Endothelial cell of umbilical vein (primary cell): ENCODE measurements around the gene FAM83F. TPM values are rescaled to one million over a fixed set of nuclear protein-coding genes. Genes with fewer than 3 reads are reported as not detected.

Experiments used
- BruUV-seq: library from RNA; stranded (reverse); fragments of 400-500 nt; replicated peaks from 2 replicates; lab custom pipeline; 2021; lab: Mats Ljungman, UMichigan
- CTCF ChIA-PET: fragments of 300-600, 350-600 bp; sonication (Branson Sonifier 250); formaldehyde crosslinking; loops from one replicate; lab custom pipeline; 2021; ENCODE audit warnings: antibody characterized with exemption, inconsistent platforms; lab: Charles Lee
- POLR2A ChIA-PET: fragments of 300-600, 350-600 bp; sonication (Branson Sonifier 250); formaldehyde crosslinking; loops from one replicate; lab custom pipeline; 2021; ENCODE audit warnings: antibody characterized with exemption, inconsistent platforms; lab: Charles Lee
- DNase-seq: peaks from one replicate; pipeline ENCODE4 v3.0.0-alpha.2; 2011; ENCODE audit warnings: low read depth, low spot score
- FAIRE-seq: peaks from 2 replicates; lab custom pipeline; 2011; peaks lifted over from hg19 to GRCh38; lab: Jason Lieb, UNC
- H2AFZ ChIP-seq: 2 replicates; pipeline ENCODE4 v1.6.0; 2012; ENCODE audit warnings: low read depth, low read length, control low read depth, inconsistent platforms
- H3K27ac ChIP-seq: 2 replicates; pipeline ENCODE4 v1.5.1; 2011; ENCODE audit warnings: low read depth, mild to moderate bottlenecking, control low read depth, low read length, moderate library complexity; ENCODE audit not compliant: insufficient read depth
- H3K27me3 ChIP-seq, 2 experiments: 2 replicates each; pipeline versions ENCODE4 v1.6.0 to v1.6.1; 2011; ENCODE audit warnings: low read length in 2 of 2, mixed read lengths in 1 of 2; ENCODE audit not compliant: control insufficient read depth in 2 of 2, insufficient read depth in 2 of 2
- H3K36me3 ChIP-seq, 2 experiments: 2 replicates in 1 of 2; 3 replicates in 1 of 2; pipeline ENCODE4 v1.5.1; 2011; ENCODE audit warnings: low read length in 2 of 2, mild to moderate bottlenecking in 1 of 2, moderate library complexity in 1 of 2; ENCODE audit not compliant: control insufficient read depth in 2 of 2, insufficient read depth in 2 of 2; ENCODE audit errors: extremely low read depth in 1 of 2
- H3K4me1 ChIP-seq: 3 replicates; pipeline ENCODE4 v1.5.1; 2011; ENCODE audit warnings: mild to moderate bottlenecking, low read length; ENCODE audit not compliant: control insufficient read depth, insufficient read depth; ENCODE audit errors: extremely low read depth
- H3K4me2 ChIP-seq: 2 replicates; pipeline ENCODE4 v1.6.1; 2011; ENCODE audit warnings: low read length, control low read depth, mixed read lengths; ENCODE audit not compliant: insufficient read depth
- H3K4me3 ChIP-seq, 3 experiments: fragments of 200-600 bp in 1 of 3; sonication (generic), shearing (Covaris generic) in 1 of 3; replicated peaks in 1 of 3; 2 replicates each; pipeline ENCODE4 v1.5.1; 2011 to 2016; ENCODE audit warnings: control low read depth in 3 of 3, low read length in 3 of 3, mild to moderate bottlenecking in 2 of 3, inconsistent platforms in 1 of 3, low read depth in 1 of 3, moderate library complexity in 1 of 3; ENCODE audit not compliant: insufficient read depth in 1 of 3
- H3K79me2 ChIP-seq: 2 replicates; pipeline ENCODE4 v1.6.0; 2012; ENCODE audit warnings: low read length, inconsistent platforms; ENCODE audit not compliant: control insufficient read depth, insufficient read depth
- H3K9ac ChIP-seq: replicated peaks from 2 replicates; pipeline ENCODE3; 2011; ENCODE audit warnings: low read length, control low read depth; ENCODE audit not compliant: insufficient read depth; ENCODE audit errors: extremely low read depth
- H3K9me1 ChIP-seq: replicated peaks from 3 replicates; pipeline ENCODE4 v1.6.0; 2011; ENCODE audit warnings: mild to moderate bottlenecking, low read length; ENCODE audit not compliant: control insufficient read depth, insufficient read depth; ENCODE audit errors: extremely low read depth
- H3K9me3 ChIP-seq: replicated peaks from 2 replicates; pipeline ENCODE4 v1.5.1; 2012; ENCODE audit warnings: low read length, inconsistent platforms; ENCODE audit not compliant: control insufficient read depth, insufficient read depth
- H4K20me1 ChIP-seq: replicated peaks from 2 replicates; pipeline ENCODE3; 2011; ENCODE audit warnings: mild to moderate bottlenecking, low read length; ENCODE audit not compliant: control insufficient read depth, insufficient read depth; ENCODE audit errors: extremely low read depth
- EZH2 ChIP-seq: IDR thresholded peaks from 2 replicates; pipeline ENCODE4 v1.6.1; 2012; ENCODE audit warnings: borderline replicate concordance, low read depth, mild to moderate bottlenecking, moderate library complexity, low read length, inconsistent platforms; ENCODE audit not compliant: severe bottlenecking
- FOS ChIP-seq: IDR thresholded peaks from 2 replicates; pipeline ENCODE4 v1.6.1; 2011; ENCODE audit warnings: mild to moderate bottlenecking, low read length, moderate library complexity, borderline replicate concordance; ENCODE audit not compliant: insufficient read depth
- GATA2 ChIP-seq: IDR thresholded peaks from 2 replicates; pipeline ENCODE4 v1.7.0; 2011; ENCODE audit warnings: low read depth, mild to moderate bottlenecking, moderate library complexity, mixed read lengths, low read length; ENCODE audit not compliant: insufficient read length, insufficient read depth
- JUN ChIP-seq: IDR thresholded peaks from 2 replicates; pipeline ENCODE4 v1.6.1; 2011; ENCODE audit warnings: borderline replicate concordance, low read depth; ENCODE audit not compliant: insufficient read length, insufficient read depth
- MYC ChIP-seq: IDR thresholded peaks from one replicate; pipeline ENCODE4 v1.6.1; 2011; ENCODE audit warnings: mild to moderate bottlenecking, low read depth, low read length
- POLR2A ChIP-seq: IDR thresholded peaks from 2 replicates; pipeline ENCODE4 v1.6.1; 2012; ENCODE audit warnings: low read depth, mild to moderate bottlenecking, control low read depth, low read length
- POLR2AphosphoS5 ChIP-seq: IDR thresholded peaks from 2 replicates; pipeline ENCODE4 v1.6.1; 2012; ENCODE audit warnings: low read depth, mild to moderate bottlenecking, control low read depth, low read length, moderate library complexity; ENCODE audit not compliant: insufficient read depth
- dilution Hi-C: fragments of 300-500 bp; cut with MboI; formaldehyde crosslinking; loops from one replicate; pipeline ENCODE4 v1.15.0; 2019; ENCODE audit warnings: low sequenced_read_pairs; ENCODE audit not compliant: extremely low pct_ligation_motif_present
- intact Hi-C: fragments of 100-400 bp; cut with micrococcal nuclease; formaldehyde crosslinking; loops from one replicate; pipeline ENCODE4 v1.10.0; 2022
- polyA plus RNA-seq, 4 experiments: library from polyadenylated mRNA; depleted of rRNA in 3 of 4; stranded (reverse) in 3 of 4; unstranded in 1 of 4; fragments of >200 nt; gene quantifications; 2 replicates each; pipeline versions ENCODE4 v1.2.1 to v1.2.3, GENCODE V29; 2011 to 2012; ENCODE audit warnings: missing spikeins in 1 of 4
- total RNA-seq: library from RNA; stranded (reverse); gene quantifications from 2 replicates; pipeline ENCODE4 v1.2.3, GENCODE V29; 2021
- TF ChIP-seq, protein P1 (sequence below), 2 donors: IDR thresholded peaks; 1 replicate in 1 of 2; 2 replicates in 1 of 2; pipeline ENCODE4 v1.5.1; 2011; ENCODE audit warnings: low read length in 2 of 2, mild to moderate bottlenecking in 2 of 2, moderate library complexity in 2 of 2, control low read depth in 1 of 2, inconsistent platforms in 1 of 2, low read depth in 1 of 2; ENCODE audit not compliant: insufficient read depth in 1 of 2; ENCODE audit errors: extremely low read depth in 1 of 2
- TF ChIP-seq, protein P2 (sequence below): IDR thresholded peaks from 2 replicates; pipeline ENCODE4 v1.6.1; 2011; ENCODE audit not compliant: insufficient read depth, insufficient read length

FAM83F gene
- total and polyA plus RNA-seq, 2 donors (not counting 3 experiments of a cell fraction or from before 2014, with no cell fraction given), result not detected

DNA sequence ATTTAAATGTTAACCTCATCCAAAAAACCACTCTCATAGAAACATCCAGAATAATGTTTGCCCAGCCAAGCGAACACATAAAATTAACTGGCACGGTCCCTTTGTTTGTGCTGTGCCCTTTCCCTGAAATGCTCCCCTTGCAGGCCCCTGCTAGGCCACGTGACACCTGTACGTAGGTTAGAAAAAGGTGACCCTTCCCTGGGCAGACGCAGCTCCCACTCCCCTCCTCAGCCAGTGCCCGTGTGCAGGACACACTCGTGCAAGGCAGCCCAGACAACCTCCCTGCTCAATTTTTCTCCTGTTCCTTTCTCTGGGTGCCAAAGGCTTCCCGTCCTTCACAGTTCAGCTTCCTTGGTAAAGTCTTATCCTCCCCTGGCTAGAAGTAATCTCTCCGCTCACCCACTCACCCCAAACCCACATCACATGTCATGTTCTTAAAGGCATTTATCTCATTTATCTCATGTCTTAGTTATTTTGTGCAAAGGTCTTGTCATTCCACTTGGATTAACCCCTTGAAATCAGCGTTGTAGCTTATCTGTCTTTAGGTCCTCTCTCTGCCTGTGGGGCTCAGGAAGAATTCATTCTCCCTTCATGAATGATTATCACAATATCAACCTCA is 20.7 kb downstream of the FAM83F start:
- Histone ChIP-seq H3K9ac (no peak overlapping the region), H2AFZ (no peak overlapping the region), H3K4me2 (no peak overlapping the region), H3K4me1 (no peaks in the 10 kb centered on the region), H3K4me3 (no peak overlapping the region), H3K27ac (no peak overlapping the region), H3K9me1 (no peaks in the 10 kb centered on the region), H3K27me3 (peaks cover 7 to 11% of the 10 kb centered on the region in 2 experiments), H3K36me3 (no peaks in the 10 kb centered on the region), H3K79me2 (no peaks in the 10 kb centered on the region), H4K20me1 (no peaks in the 10 kb centered on the region), H3K9me3 (no peaks in the 10 kb centered on the region)
- intact Hi-C loops, result no loop called here
- dilution Hi-C loops, result loop anchor here (25.0 kb wide), 1 partner anchor 453 kb away; the partner anchor contains the start of gene CACNA1I
- ChIA-PET POLR2A (no interaction called here), CTCF (no interaction called here)
- DNase-seq (no peak), FAIRE-seq (no peak)
- TF ChIP-seq EZH2 (no peak), POLR2AphosphoS5 (no peak), JUN (no peak), POLR2A (no peak), FOS (no peak), MYC (no peak), GATA2 (no peak)
- TF ChIP-seq, protein P1, sequence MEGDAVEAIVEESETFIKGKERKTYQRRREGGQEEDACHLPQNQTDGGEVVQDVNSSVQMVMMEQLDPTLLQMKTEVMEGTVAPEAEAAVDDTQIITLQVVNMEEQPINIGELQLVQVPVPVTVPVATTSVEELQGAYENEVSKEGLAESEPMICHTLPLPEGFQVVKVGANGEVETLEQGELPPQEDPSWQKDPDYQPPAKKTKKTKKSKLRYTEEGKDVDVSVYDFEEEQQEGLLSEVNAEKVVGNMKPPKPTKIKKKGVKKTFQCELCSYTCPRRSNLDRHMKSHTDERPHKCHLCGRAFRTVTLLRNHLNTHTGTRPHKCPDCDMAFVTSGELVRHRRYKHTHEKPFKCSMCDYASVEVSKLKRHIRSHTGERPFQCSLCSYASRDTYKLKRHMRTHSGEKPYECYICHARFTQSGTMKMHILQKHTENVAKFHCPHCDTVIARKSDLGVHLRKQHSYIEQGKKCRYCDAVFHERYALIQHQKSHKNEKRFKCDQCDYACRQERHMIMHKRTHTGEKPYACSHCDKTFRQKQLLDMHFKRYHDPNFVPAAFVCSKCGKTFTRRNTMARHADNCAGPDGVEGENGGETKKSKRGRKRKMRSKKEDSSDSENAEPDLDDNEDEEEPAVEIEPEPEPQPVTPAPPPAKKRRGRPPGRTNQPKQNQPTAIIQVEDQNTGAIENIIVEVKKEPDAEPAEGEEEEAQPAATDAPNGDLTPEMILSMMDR (IDR thresholded peaks at IDR 0.05; ENCODE audit: extremely low read depth in 1 of 2, insufficient read depth in 1 of 2, low read depth in 1 of 2, low read length in 2 of 2), result no peak
- TF ChIP-seq, protein P2, sequence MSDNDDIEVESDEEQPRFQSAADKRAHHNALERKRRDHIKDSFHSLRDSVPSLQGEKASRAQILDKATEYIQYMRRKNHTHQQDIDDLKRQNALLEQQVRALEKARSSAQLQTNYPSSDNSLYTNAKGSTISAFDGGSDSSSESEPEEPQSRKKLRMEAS, result no peak
- BruUV-seq, result no TSS peak
